Mesendoderm (in vitro differentiated cells): ENCODE measurements around the gene PRMT3.
A peak's percentile ranks its signal among the peaks of the same experiment; 100 is the strongest.

Experiments used
- DNase-seq: peaks from one replicate; pipeline ENCODE4 v3.0.0; 2013
- H2AK5ac ChIP-seq: 2 replicates; pipeline ENCODE4 v1.6.1; 2013; ENCODE audit warnings: low read length, inconsistent platforms
- H2BK120ac ChIP-seq: 2 replicates; pipeline ENCODE4 v1.6.1; 2013; ENCODE audit warnings: low read depth, mild to moderate bottlenecking, low read length, moderate library complexity, mixed read lengths
- H2BK15ac ChIP-seq: replicated peaks from 2 replicates; pipeline ENCODE4 v1.6.1; 2013; ENCODE audit warnings: low read depth, mild to moderate bottlenecking, moderate library complexity
- H2BK5ac ChIP-seq: 2 replicates; pipeline ENCODE4 v1.6.1; 2013; ENCODE audit warnings: low read length, inconsistent platforms
- H3K18ac ChIP-seq: 2 replicates; pipeline ENCODE4 v1.6.1; 2013; ENCODE audit warnings: mild to moderate bottlenecking, low read length, mixed read lengths
- H3K23ac ChIP-seq: one replicate; pipeline ENCODE4 v1.6.1; 2013; ENCODE audit warnings: low read length
- H3K27ac ChIP-seq: 2 replicates; pipeline ENCODE4 v1.5.1; 2013; ENCODE audit warnings: low read depth, mild to moderate bottlenecking, inconsistent platforms, low read length, moderate library complexity
- H3K27me3 ChIP-seq: 2 replicates; pipeline ENCODE4 v1.6.1; 2013; ENCODE audit warnings: low read length, control low read depth, mild to moderate bottlenecking, inconsistent platforms; ENCODE audit not compliant: insufficient read depth, poor library complexity
- H3K36me3 ChIP-seq: 2 replicates; pipeline ENCODE4 v1.6.1; 2013; ENCODE audit warnings: low read length, inconsistent platforms; ENCODE audit not compliant: control insufficient read depth, insufficient read depth
- H3K4ac ChIP-seq: one replicate; pipeline ENCODE4 v1.6.1; 2013; ENCODE audit warnings: low read depth, mild to moderate bottlenecking, low read length, moderate library complexity
- H3K4me1 ChIP-seq: 2 replicates; pipeline ENCODE4 v1.6.1; 2013; ENCODE audit warnings: low read depth, low read length, inconsistent platforms; ENCODE audit not compliant: control insufficient read depth
- H3K4me2 ChIP-seq: 2 replicates; pipeline ENCODE4 v1.6.1; 2013; ENCODE audit warnings: low read length
- H3K4me3 ChIP-seq: 2 replicates; pipeline ENCODE4 v1.5.1; 2013; ENCODE audit warnings: mild to moderate bottlenecking, low read length
- H3K56ac ChIP-seq: one replicate; pipeline ENCODE4 v1.6.1; 2013; ENCODE audit warnings: low read length
- H3K79me1 ChIP-seq: 2 replicates; pipeline ENCODE4 v1.6.1; 2013; ENCODE audit warnings: low read length, inconsistent platforms
- H3K79me2 ChIP-seq: 2 replicates; pipeline ENCODE4 v1.6.1; 2013; ENCODE audit warnings: mild to moderate bottlenecking, low read length; ENCODE audit not compliant: control insufficient read depth, insufficient read depth
- H3K9ac ChIP-seq: 2 replicates; pipeline ENCODE4 v1.6.1; 2013; ENCODE audit warnings: low read length, inconsistent platforms
- H4K5ac ChIP-seq: one replicate; pipeline ENCODE4 v1.6.1; 2013; ENCODE audit warnings: low read length
- H4K8ac ChIP-seq: one replicate; pipeline ENCODE4 v1.6.1; 2013; ENCODE audit warnings: low read depth, mild to moderate bottlenecking, control low read depth, low read length, moderate library complexity
- WGBS: extraction: QIAGEN DNeasy Blood & Tissue Kit; methylation state at CpG from one replicate; pipeline ENCODE4 v1.1.7; 2013; ENCODE audit warnings: low lambda C conversion rate, missing lambda C conversion rate; ENCODE audit not compliant: insufficient coverage; ENCODE audit errors: extremely low coverage; 5-methylcytosine and 5-hydroxymethylcytosine counted together

Gene PRMT3

DNA sequence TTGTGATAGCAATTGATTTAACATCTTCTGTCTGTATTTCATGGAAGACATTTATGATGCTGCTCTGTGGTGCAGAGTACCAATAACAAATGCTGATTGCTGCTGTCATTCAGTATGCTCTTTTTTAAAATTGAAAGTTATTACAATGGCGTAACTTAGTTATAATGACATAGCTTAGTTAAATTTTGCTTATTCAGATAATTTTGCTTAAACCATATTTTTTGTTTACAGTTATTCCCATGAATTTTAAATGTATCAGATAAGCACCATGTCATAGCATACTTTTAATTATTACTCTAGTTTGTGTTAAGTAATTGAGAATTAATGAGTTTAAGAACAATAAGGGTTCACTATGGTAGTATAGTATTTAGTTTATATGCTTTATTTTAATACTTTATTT, 15.5 kb downstream of the PRMT3 start:
- H3K9ac ChIP-seq: no peak overlapping the region
- no peak overlapping the region for H2BK5ac ChIP-seq
- H3K18ac ChIP-seq: no peak overlapping the region
- H4K8ac ChIP-seq: no peak overlapping the region
- no peak overlapping the region for H3K27ac ChIP-seq
- no peaks in the 10 kb centered on the region for H3K4me1 ChIP-seq
- H2BK120ac ChIP-seq: no peak overlapping the region
- H2AK5ac ChIP-seq: no peak overlapping the region
- no peaks in the 10 kb centered on the region for H3K27me3 ChIP-seq
- H3K4me2 ChIP-seq: no peak overlapping the region
- no peak for DNase-seq
- no peak overlapping the region for H3K56ac ChIP-seq
- H3K36me3 ChIP-seq: no peaks in the 10 kb centered on the region
- no peak overlapping the region for H3K4ac ChIP-seq
- H3K79me1 ChIP-seq: no peaks in the 10 kb centered on the region
- no CpG with 5 or more reads among the region's 1 CpG for WGBS
- no peak overlapping the region for H3K23ac ChIP-seq
- no peak overlapping the region for H2BK15ac ChIP-seq
- no peak overlapping the region for H3K4me3 ChIP-seq
- no peaks in the 10 kb centered on the region for H3K79me2 ChIP-seq
- no peak overlapping the region for H4K5ac ChIP-seq

DNA sequence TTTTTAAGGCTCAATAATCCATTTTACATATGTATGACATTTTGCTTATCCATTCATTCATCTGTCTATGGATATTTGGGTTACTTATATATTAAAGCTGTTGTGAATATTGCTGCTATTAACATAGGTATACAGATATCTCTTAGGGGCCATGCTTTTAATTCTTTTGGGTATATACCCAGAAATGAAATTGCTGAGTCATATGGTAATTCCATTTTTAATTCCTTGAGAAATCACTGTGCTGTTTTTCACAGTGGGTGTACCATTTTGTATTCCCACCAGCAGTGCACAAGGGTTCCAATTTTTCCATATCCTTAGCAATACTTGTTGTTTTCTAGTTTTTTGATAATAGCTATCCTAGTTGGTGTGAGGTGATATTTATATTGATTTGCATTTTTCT, 19.0 kb downstream of the PRMT3 start:
- Histone ChIP-seq H3K36me3 (no peaks in the 10 kb centered on the region), H2BK120ac (no peak overlapping the region), H3K18ac (no peak overlapping the region), H4K8ac (no peak overlapping the region), H3K4me2 (no peak overlapping the region), H3K27me3 (no peaks in the 10 kb centered on the region), H3K79me1 (no peaks in the 10 kb centered on the region), H2BK5ac (no peak overlapping the region), H3K4me1 (no peaks in the 10 kb centered on the region), H3K79me2 (no peaks in the 10 kb centered on the region), H3K27ac (no peak overlapping the region), H3K4me3 (no peak overlapping the region), H4K5ac (no peak overlapping the region), H2BK15ac (no peak overlapping the region), H3K4ac (no peak overlapping the region), H3K56ac (no peak overlapping the region), H3K9ac (no peak overlapping the region), H2AK5ac (no peak overlapping the region), H3K23ac (no peak overlapping the region)
- DNase-seq: no peak

DNA sequence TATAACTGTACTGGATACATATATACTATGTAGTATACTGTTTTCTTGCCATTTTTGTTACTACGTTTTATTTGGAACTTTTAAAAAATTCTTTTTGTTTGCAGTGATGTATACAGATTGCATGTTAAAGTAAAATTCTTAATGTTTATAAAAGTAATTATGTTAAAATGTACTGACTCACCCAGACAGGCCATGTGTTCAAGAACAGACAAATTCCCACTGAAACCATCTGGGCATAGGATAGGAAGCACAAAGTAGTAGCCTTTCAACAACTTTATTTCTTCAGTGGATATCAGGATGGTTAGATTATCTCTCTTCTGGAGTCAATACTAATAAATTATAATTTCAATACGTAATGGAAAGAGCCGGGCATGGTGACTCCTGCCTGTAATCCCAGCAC, 19.8 kb downstream of the PRMT3 start:
- Histone ChIP-seq H3K27ac (no peak overlapping the region), H3K4me3 (no peak overlapping the region), H4K8ac (no peak overlapping the region), H3K79me2 (no peaks in the 10 kb centered on the region), H3K56ac (no peak overlapping the region), H3K18ac (no peak overlapping the region), H3K79me1 (no peaks in the 10 kb centered on the region), H2BK120ac (no peak overlapping the region), H3K27me3 (no peaks in the 10 kb centered on the region), H2BK15ac (no peak overlapping the region), H3K9ac (no peak overlapping the region), H2AK5ac (no peak overlapping the region), H3K23ac (no peak overlapping the region), H2BK5ac (no peak overlapping the region), H3K4ac (no peak overlapping the region), H3K4me1 (no peaks in the 10 kb centered on the region), H3K36me3 (no peaks in the 10 kb centered on the region), H3K4me2 (no peak overlapping the region), H4K5ac (no peak overlapping the region)
- DNase-seq: no peak
- WGBS: no CpG with 5 or more reads among the region's 3 CpGs

DNA sequence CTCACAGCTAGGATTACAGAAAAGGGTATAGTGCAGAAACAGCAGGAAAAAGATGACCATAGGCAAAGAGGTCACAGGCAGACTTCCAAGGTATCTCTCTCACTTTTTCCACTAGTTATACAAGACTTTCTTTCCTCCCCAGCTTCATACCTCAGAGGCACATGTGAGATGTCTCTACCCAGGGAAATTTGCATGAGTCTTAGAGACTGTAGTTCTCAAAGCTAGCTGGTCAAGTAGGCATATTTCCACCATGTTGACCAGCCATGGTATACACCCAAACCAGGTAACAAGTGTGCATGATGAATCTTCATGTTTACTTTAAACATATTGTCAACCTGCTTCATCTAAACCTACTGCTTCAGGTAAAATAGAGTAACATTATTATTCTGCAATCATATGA, 27.9 kb downstream of the PRMT3 start:
- no peak overlapping the region for H3K4me2 ChIP-seq
- no peak overlapping the region for H3K23ac ChIP-seq
- H3K79me2 ChIP-seq: no peaks in the 10 kb centered on the region
- H2BK120ac ChIP-seq: no peak overlapping the region
- no peak overlapping the region for H3K27ac ChIP-seq
- no peaks in the 10 kb centered on the region for H3K27me3 ChIP-seq
- no peaks in the 10 kb centered on the region for H3K4me1 ChIP-seq
- DNase-seq: no peak
- no peak overlapping the region for H2BK15ac ChIP-seq
- no peak overlapping the region for H4K8ac ChIP-seq
- no peak overlapping the region for H2AK5ac ChIP-seq
- no peaks in the 10 kb centered on the region for H3K36me3 ChIP-seq
- H3K56ac ChIP-seq: no peak overlapping the region
- H3K79me1 ChIP-seq: no peaks in the 10 kb centered on the region
- no peak overlapping the region for H3K4me3 ChIP-seq
- H4K5ac ChIP-seq: no peak overlapping the region
- no peak overlapping the region for H3K9ac ChIP-seq
- no peak overlapping the region for H3K4ac ChIP-seq
- no peak overlapping the region for H2BK5ac ChIP-seq
- no peak overlapping the region for H3K18ac ChIP-seq

DNA sequence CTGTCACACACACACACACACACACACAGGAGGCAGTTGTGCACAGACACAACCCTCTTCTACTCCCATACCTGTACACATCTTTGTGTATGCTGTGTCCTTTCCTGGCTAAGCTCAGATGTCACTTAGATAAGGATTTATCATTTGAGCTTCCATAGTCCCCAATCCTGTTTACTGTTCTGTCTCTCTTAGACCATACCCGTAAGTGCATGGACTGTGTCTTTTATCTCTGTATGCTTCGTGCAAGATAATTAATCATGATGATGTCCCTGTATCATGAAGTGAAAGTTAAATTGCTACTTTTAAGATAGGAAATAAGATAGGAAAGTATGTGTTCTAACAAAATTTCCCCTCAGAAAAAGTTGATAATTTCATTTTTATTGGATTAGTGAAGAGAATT, 30.3 kb downstream of the PRMT3 start:
- WGBS: no CpG with 5 or more reads among the region's 2 CpGs
- H3K36me3 ChIP-seq: no peaks in the 10 kb centered on the region
- no peak overlapping the region for H4K5ac ChIP-seq

DNA sequence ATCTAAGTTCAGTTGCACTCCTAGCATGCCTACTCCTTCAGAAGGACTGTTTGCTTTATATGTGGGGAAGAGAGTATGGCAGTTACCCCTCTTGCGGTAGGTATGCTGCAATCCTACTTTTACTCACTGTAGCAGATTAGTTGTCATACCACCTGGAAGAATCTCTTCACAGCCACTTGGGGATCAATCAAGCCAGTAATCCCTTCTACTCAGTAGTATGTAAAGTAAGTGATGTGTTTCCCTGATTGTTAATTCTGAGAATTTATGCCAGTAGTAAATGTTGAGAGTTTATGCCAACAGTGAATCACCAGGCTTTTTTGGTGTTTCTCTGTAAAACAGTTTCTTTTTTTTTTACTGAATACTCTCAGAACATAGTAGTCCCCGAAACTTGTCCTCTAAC, 34.4 kb downstream of the PRMT3 start:
- WGBS: no CpG with 5 or more reads among the region's 2 CpGs

More for the DNA sequence above, 30.3 kb downstream of the PRMT3 start:
- H3K4me2 ChIP-seq: no peak overlapping the region
- no peak overlapping the region for H4K8ac ChIP-seq
- H3K4me1 ChIP-seq: no peaks in the 10 kb centered on the region
- H3K4me3 ChIP-seq: no peak overlapping the region
- H3K27ac ChIP-seq: no peak overlapping the region
- H3K4ac ChIP-seq: no peak overlapping the region
- no peaks in the 10 kb centered on the region for H3K79me2 ChIP-seq
- no peak overlapping the region for H2BK5ac ChIP-seq
- no peak overlapping the region for H2BK120ac ChIP-seq
- H3K56ac ChIP-seq: no peak overlapping the region
- H3K18ac ChIP-seq: no peak overlapping the region
- no peak overlapping the region for H3K9ac ChIP-seq
- DNase-seq: no peak
- H2BK15ac ChIP-seq: no peak overlapping the region
- H3K79me1 ChIP-seq: no peaks in the 10 kb centered on the region
- H2AK5ac ChIP-seq: no peak overlapping the region
- H3K27me3 ChIP-seq: no peaks in the 10 kb centered on the region
- H3K23ac ChIP-seq: no peak overlapping the region

More for the DNA sequence above, 34.4 kb downstream of the PRMT3 start:
- Histone ChIP-seq H3K27me3 (no peaks in the 10 kb centered on the region), H3K79me2 (no peaks in the 10 kb centered on the region), H2AK5ac (no peak overlapping the region), H3K4me3 (no peak overlapping the region), H3K56ac (no peak overlapping the region), H3K9ac (no peak overlapping the region), H2BK5ac (no peak overlapping the region), H4K8ac (no peak overlapping the region), H3K4me2 (no peak overlapping the region), H3K36me3 (no peaks in the 10 kb centered on the region), H3K23ac (no peak overlapping the region), H2BK15ac (no peak overlapping the region), H3K4me1 (no peaks in the 10 kb centered on the region), H3K4ac (no peak overlapping the region), H3K18ac (no peak overlapping the region), H3K79me1 (no peaks in the 10 kb centered on the region), H4K5ac (no peak overlapping the region), H2BK120ac (no peak overlapping the region), H3K27ac (no peak overlapping the region)
- peak; percentile 8 for DNase-seq
